GM23338 (cell line): ENCODE data around the gene MUC5B.

Source experiments
- CREB1 ChIP-seq: fragments of 250-450 bp; sonication (Bioruptor Pico); IDR thresholded peaks from 2 replicates; pipeline ENCODE4 v1.5.0; 2020; ENCODE audit warnings: low read depth, mild to moderate bottlenecking, moderate library complexity
- EZH2 ChIP-seq: fragments of 200-600 bp; sonication (generic); IDR thresholded peaks from one replicate; pipeline ENCODE4 v1.8.0; 2017; ENCODE audit warnings: antibody characterized with exemption, mild to moderate bottlenecking, low read depth; ENCODE audit not compliant: unreplicated experiment
- EZH2phosphoT487 ChIP-seq: fragments of 200-600 bp; sonication (generic); IDR thresholded peaks from one replicate; pipeline ENCODE4 v1.8.1; 2018; ENCODE audit warnings: antibody characterized with exemption; ENCODE audit not compliant: unreplicated experiment
- JUNB ChIP-seq: IDR thresholded peaks from one replicate; pipeline ENCODE4 v1.6.1; 2016; ENCODE audit warnings: antibody characterized with exemption; ENCODE audit not compliant: unreplicated experiment
- NANOG ChIP-seq: IDR thresholded peaks from 2 replicates; pipeline ENCODE4 v1.6.1; 2016; ENCODE audit warnings: antibody characterized with exemption, borderline replicate concordance
- POLR2AphosphoS5 ChIP-seq: IDR thresholded peaks from 2 replicates; pipeline ENCODE4 v1.6.1; 2016; ENCODE audit warnings: antibody characterized with exemption, low read depth
- ZNF114 ChIP-seq: fragments of 250-450 bp; sonication (Bioruptor Pico); IDR thresholded peaks from 2 replicates; pipeline ENCODE4 v1.5.0; 2020; ENCODE audit warnings: mild to moderate bottlenecking, moderate library complexity
- TF ChIP-seq, protein P1 (sequence below), 2 experiments: fragments of 200-600 bp in 1 of 2; sonication (generic) in 1 of 2; conservative IDR thresholded peaks; 2 replicates each; pipeline versions ENCODE4 v1.5.1 to v1.6.1; 2016 to 2017; ENCODE audit warnings: antibody characterized with exemption in 2 of 2, low read depth in 2 of 2, mild to moderate bottlenecking in 2 of 2, moderate library complexity in 1 of 2
- TF ChIP-seq, protein P2 (sequence below): IDR thresholded peaks from one replicate; pipeline ENCODE4 v1.6.1; 2018; ENCODE audit warnings: antibody characterized with exemption; ENCODE audit not compliant: unreplicated experiment

DNA sequence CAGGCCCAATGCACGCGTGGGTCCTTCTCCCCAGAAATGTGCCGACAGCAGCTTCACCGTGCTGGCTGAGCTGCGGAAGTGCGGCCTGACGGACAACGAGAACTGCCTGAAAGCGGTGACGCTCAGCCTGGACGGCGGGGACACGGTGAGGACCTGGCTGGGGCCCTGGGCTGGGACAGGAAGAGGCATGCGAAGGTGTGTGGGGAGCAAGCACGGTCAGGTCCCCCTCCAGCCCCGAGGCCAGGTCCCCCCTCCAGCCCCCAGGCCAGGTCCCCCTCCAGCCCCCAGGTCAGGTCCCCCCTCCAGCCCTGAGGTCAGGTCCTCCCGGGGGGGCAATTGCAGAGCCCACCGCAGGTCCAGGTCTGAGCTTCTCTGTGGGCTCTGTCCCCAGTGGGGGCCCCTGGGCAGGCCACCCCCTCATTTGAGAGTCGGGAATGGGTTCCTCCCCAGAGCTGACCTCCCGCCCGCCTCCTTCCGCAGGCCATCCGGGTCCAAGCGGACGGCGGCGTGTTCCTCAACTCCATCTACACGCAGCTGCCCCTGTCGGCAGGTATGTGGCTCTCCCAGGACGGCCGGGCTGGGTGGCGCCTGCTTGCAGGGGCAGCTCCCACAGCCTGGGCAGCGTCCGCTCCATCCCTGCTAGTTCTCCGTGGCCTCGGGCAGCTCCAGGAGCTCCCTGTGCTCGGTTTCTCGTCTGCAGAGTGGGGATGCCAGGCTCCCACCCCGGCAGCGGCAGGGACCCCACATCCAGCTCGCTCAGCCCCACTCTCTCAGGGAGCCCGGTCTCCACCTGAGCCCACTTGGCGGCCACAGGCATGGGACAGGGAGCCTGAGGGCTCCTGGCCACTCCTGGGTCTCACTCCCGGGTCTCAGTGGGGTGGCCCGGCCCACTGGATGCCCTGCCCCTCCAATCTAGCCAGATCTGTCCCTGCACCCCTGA, 7.9 kb downstream of the MUC5B start:
- TF ChIP-seq, protein P1, sequence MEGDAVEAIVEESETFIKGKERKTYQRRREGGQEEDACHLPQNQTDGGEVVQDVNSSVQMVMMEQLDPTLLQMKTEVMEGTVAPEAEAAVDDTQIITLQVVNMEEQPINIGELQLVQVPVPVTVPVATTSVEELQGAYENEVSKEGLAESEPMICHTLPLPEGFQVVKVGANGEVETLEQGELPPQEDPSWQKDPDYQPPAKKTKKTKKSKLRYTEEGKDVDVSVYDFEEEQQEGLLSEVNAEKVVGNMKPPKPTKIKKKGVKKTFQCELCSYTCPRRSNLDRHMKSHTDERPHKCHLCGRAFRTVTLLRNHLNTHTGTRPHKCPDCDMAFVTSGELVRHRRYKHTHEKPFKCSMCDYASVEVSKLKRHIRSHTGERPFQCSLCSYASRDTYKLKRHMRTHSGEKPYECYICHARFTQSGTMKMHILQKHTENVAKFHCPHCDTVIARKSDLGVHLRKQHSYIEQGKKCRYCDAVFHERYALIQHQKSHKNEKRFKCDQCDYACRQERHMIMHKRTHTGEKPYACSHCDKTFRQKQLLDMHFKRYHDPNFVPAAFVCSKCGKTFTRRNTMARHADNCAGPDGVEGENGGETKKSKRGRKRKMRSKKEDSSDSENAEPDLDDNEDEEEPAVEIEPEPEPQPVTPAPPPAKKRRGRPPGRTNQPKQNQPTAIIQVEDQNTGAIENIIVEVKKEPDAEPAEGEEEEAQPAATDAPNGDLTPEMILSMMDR (conservative IDR thresholded peaks at IDR 0.05; ENCODE audit: low read depth in 2 of 2) = no peak
- TF ChIP-seq EZH2 = no peak
- no peak for TF ChIP-seq POLR2AphosphoS5
- TF ChIP-seq JUNB = no peak
- no peak for TF ChIP-seq EZH2phosphoT487
- TF ChIP-seq, protein P2, sequence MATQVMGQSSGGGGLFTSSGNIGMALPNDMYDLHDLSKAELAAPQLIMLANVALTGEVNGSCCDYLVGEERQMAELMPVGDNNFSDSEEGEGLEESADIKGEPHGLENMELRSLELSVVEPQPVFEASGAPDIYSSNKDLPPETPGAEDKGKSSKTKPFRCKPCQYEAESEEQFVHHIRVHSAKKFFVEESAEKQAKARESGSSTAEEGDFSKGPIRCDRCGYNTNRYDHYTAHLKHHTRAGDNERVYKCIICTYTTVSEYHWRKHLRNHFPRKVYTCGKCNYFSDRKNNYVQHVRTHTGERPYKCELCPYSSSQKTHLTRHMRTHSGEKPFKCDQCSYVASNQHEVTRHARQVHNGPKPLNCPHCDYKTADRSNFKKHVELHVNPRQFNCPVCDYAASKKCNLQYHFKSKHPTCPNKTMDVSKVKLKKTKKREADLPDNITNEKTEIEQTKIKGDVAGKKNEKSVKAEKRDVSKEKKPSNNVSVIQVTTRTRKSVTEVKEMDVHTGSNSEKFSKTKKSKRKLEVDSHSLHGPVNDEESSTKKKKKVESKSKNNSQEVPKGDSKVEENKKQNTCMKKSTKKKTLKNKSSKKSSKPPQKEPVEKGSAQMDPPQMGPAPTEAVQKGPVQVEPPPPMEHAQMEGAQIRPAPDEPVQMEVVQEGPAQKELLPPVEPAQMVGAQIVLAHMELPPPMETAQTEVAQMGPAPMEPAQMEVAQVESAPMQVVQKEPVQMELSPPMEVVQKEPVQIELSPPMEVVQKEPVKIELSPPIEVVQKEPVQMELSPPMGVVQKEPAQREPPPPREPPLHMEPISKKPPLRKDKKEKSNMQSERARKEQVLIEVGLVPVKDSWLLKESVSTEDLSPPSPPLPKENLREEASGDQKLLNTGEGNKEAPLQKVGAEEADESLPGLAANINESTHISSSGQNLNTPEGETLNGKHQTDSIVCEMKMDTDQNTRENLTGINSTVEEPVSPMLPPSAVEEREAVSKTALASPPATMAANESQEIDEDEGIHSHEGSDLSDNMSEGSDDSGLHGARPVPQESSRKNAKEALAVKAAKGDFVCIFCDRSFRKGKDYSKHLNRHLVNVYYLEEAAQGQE = no peak
- no peak for TF ChIP-seq NANOG
- TF ChIP-seq CREB1 (CRISPR knock-in tag) = no peak
- no peak for TF ChIP-seq ZNF114 (CRISPR knock-in tag)
